ENCODE results near the gene SLC4A2. TPM values are rescaled to one million over a fixed set of nuclear protein-coding genes. Genes with fewer than 3 reads are reported as not detected.

Gene SLC4A2
- total RNA-seq, 2 experiments from 2014 or later, result 25.6 to 29.7 TPM

DNA sequence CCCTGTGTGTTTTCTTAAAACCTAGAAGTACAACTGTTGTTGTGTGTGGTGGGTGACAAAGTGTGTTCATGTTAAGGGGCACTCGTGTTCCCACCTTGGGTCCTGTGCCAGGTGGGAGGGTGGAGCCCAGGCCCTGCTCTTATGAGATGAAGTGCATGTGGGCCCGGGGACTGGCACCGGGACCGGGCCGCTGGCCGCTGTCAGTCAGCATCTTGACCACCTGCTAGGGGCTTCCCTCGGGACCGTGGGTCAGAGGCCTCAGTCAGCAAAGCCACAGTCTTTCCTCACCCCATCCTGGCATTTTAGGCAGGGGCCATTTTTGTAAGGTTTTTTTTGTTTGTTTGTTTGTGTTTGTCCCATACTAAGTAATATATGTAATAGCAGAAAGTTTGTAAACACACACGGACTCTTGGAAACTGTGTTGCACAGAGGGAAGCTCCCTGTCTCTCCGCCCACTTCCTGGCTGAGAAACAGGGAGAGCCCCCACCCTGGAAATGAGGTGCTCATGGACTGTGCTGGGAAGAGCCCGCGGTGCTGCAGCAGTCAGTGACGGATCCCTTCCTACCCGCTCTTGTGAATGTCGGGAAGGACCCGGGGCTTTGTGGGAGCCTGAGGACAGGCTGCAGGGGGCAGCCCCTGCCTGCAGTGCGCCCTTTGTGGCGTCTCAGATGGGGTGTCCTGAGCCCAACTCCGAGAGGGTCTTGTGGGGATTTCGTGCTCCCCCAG, 40.3 kb downstream of the SLC4A2 start:
- Mint-ChIP-seq H3K9me3 (no peaks in the 10 kb centered on the region), H3K36me3 (ENCODE audit: low read depth) (no peaks in the 10 kb centered on the region), H3K4me3 (no peak overlapping the region), H3K27me3 (ENCODE audit: low read depth) (no peaks in the 10 kb centered on the region), H3K27ac (no peak overlapping the region), H3K4me1 (ENCODE audit: low read depth) (peaks cover 3% of the 10 kb centered on the region)
- CTCF ChIA-PET, result no interaction called here
- intact Hi-C loops (cut with micrococcal nuclease), result no loop called here
- DNase-seq, result no peak

DNA sequence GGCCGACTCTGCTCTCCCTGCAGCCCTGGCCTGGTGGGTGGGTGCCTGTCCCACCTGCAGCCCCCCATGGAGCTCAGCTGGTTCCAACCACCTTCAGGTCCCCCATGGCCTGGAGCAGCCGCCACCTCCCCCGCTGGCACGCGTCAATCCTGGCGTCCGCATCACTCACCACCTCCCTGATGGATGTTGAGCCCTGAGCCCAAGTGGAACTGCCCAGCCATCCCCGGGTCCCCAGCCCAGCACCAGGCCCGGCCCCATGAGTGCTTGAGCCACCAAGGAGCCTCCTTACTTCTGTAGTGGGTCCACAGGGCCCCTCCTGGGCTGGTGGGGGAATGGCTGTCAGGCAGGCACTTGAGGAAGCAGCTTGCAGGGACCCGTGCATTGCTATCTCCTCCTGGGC, 41.5 kb downstream of the SLC4A2 start:
- Mint-ChIP-seq H3K4me3 (no peak overlapping the region), H3K9me3 (no peaks in the 10 kb centered on the region), H3K27me3 (ENCODE audit: low read depth) (no peaks in the 10 kb centered on the region), H3K36me3 (ENCODE audit: low read depth) (no peaks in the 10 kb centered on the region), H3K4me1 (ENCODE audit: low read depth) (peaks cover under 1% of the 10 kb centered on the region), H3K27ac (no peak overlapping the region)
- intact Hi-C loops (cut with micrococcal nuclease), result no loop called here
- CTCF ChIA-PET, result interaction anchor here (1.0 to 1.2 kb wide), 2 partner anchors 14 to 19 kb away, joined by 3 read pairs; no protein-coding TSS in a partner anchor
- DNase-seq, result no peak

GRCh38 chr7:151101621-151102396, 42.4 kb downstream of the SLC4A2 start:
- CTCF ChIA-PET, result interaction anchor here (0.9 to 1.2 kb wide), 3 partner anchors 15 to 22 kb away, joined by 3 to 5 read pairs (median 3); no protein-coding TSS in a partner anchor
- no peak overlapping the region for H3K4me3 Mint-ChIP-seq
- H3K27me3 Mint-ChIP-seq (ENCODE audit: low read depth), result no peaks in the 10 kb centered on the region
- no peaks in the 10 kb centered on the region for H3K9me3 Mint-ChIP-seq
- intact Hi-C loops (cut with micrococcal nuclease), result no loop called here
- DNase-seq, result no peak
- no peaks in the 10 kb centered on the region for H3K36me3 Mint-ChIP-seq (ENCODE audit: low read depth)
- H3K27ac Mint-ChIP-seq, result no peak overlapping the region
- no peaks in the 10 kb centered on the region for H3K4me1 Mint-ChIP-seq (ENCODE audit: low read depth)

DNA sequence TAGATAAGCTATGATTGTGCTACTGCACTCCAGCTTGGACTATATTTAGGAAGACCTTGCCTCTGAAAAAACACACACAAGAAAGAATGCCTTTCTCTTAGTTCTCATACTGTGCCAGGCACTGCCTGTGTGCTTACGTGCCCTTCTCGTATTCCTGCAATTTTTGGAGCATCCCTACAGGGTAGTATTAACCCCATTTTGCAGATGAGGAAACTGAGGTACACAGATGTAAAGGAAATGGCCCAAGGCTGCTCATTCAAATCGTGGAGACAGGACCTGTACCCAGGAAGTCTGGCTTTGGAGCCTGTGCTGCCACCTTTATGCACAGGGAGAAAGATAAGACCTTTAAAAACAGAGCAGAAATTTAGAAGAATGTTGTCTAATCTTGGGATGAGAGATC, 43.6 kb downstream of the SLC4A2 start:
- Mint-ChIP-seq H3K27ac (no peak overlapping the region), H3K36me3 (ENCODE audit: low read depth) (no peaks in the 10 kb centered on the region), H3K9me3 (no peaks in the 10 kb centered on the region), H3K4me3 (no peak overlapping the region), H3K4me1 (ENCODE audit: low read depth) (no peaks in the 10 kb centered on the region), H3K27me3 (ENCODE audit: low read depth) (no peaks in the 10 kb centered on the region)
- CTCF ChIA-PET, result interaction anchor here (1.0 kb wide), 1 partner anchor 21 kb away, joined by 3 read pairs; no protein-coding TSS in a partner anchor
- intact Hi-C loops (cut with micrococcal nuclease), result no loop called here
- no peak for DNase-seq

GRCh38 chr7:151103973-151104372, 44.6 kb downstream of the SLC4A2 start:
- intact Hi-C loops (cut with micrococcal nuclease), result no loop called here
- no peaks in the 10 kb centered on the region for H3K4me1 Mint-ChIP-seq (ENCODE audit: low read depth)
- no peak overlapping the region for H3K4me3 Mint-ChIP-seq
- no peaks in the 10 kb centered on the region for H3K27me3 Mint-ChIP-seq (ENCODE audit: low read depth)
- H3K27ac Mint-ChIP-seq, result no peak overlapping the region
- no peaks in the 10 kb centered on the region for H3K9me3 Mint-ChIP-seq
- DNase-seq, result no peak
- CTCF ChIA-PET, result interaction anchor here (1.2 kb wide), 1 partner anchor 20 kb away, joined by 4 read pairs; no protein-coding TSS in a partner anchor
- no peaks in the 10 kb centered on the region for H3K36me3 Mint-ChIP-seq (ENCODE audit: low read depth)

- no peak for DNase-seq
- Mint-ChIP-seq H3K4me1 (ENCODE audit: low read depth) (no peaks in the 10 kb centered on the region), H3K9me3 (no peaks in the 10 kb centered on the region), H3K27ac (no peak overlapping the region), H3K36me3 (ENCODE audit: low read depth) (no peaks in the 10 kb centered on the region), H3K4me3 (no peak overlapping the region), H3K27me3 (ENCODE audit: low read depth) (no peaks in the 10 kb centered on the region)
- CTCF ChIA-PET, result interaction anchor here (1.2 kb wide), 1 partner anchor 19 kb away, joined by 4 read pairs; no protein-coding TSS in a partner anchor
- intact Hi-C loops (cut with micrococcal nuclease), result no loop called here
These were observed 45.2 kb downstream of the SLC4A2 start for GRCh38 chr7:151104411-151105235.

DNA sequence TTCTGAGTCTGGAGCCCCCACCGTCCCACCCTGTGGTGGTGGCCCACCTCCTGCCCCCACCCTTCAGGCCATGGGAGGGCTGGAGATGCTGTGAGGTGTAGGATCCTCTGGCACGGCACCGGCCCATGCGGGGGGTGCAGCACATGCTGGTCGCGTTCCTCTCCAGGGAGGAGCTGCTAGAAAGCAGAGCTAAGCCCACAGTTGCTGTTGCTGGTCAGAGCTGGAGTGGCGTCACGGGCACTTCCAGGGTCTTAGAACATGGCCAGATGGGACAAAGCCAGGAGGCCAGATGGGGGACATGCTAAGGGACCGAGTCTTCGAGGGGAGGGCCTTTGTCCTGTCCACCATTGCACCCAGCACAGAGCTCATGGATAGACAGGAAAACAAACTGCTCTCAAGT, 48.5 kb downstream of the SLC4A2 start:
- H3K4me1 Mint-ChIP-seq (ENCODE audit: low read depth), result no peaks in the 10 kb centered on the region
- no peaks in the 10 kb centered on the region for H3K9me3 Mint-ChIP-seq
- DNase-seq, result no peak
- CTCF ChIA-PET, result interaction anchor here (1.2 to 5.5 kb wide), 4 partner anchors 11 to 145 kb away, joined by 3 to 49 read pairs (median 4); no protein-coding TSS in a partner anchor
- H3K27ac Mint-ChIP-seq, result no peak overlapping the region
- H3K4me3 Mint-ChIP-seq, result no peak overlapping the region
- peaks cover under 1% of the 10 kb centered on the region for H3K27me3 Mint-ChIP-seq (ENCODE audit: low read depth)
- no peaks in the 10 kb centered on the region for H3K36me3 Mint-ChIP-seq (ENCODE audit: low read depth)
- intact Hi-C loops (cut with micrococcal nuclease), result no loop called here

GRCh38 chr7:151109094-151110048, 50.0 kb downstream of the SLC4A2 start:
- H3K27me3 Mint-ChIP-seq (ENCODE audit: low read depth), result peaks cover 11% of the 10 kb centered on the region
- H3K4me1 Mint-ChIP-seq (ENCODE audit: low read depth), result no peaks in the 10 kb centered on the region
- no peaks in the 10 kb centered on the region for H3K9me3 Mint-ChIP-seq
- H3K36me3 Mint-ChIP-seq (ENCODE audit: low read depth), result no peaks in the 10 kb centered on the region
- H3K27ac Mint-ChIP-seq, result no peak overlapping the region
- CTCF ChIA-PET, result interaction anchor here (0.6 to 5.5 kb wide), 9 partner anchors 10 to 189 kb away, joined by 3 to 49 read pairs (median 5); no protein-coding TSS in a partner anchor
- DNase-seq, result no peak
- intact Hi-C loops (cut with micrococcal nuclease), result loop anchor here (2.0 to 5.0 kb wide), 3 partner anchors 23 to 332 kb away; partner anchors contain the start of gene AGAP3
- no peak overlapping the region for H3K4me3 Mint-ChIP-seq

DNA sequence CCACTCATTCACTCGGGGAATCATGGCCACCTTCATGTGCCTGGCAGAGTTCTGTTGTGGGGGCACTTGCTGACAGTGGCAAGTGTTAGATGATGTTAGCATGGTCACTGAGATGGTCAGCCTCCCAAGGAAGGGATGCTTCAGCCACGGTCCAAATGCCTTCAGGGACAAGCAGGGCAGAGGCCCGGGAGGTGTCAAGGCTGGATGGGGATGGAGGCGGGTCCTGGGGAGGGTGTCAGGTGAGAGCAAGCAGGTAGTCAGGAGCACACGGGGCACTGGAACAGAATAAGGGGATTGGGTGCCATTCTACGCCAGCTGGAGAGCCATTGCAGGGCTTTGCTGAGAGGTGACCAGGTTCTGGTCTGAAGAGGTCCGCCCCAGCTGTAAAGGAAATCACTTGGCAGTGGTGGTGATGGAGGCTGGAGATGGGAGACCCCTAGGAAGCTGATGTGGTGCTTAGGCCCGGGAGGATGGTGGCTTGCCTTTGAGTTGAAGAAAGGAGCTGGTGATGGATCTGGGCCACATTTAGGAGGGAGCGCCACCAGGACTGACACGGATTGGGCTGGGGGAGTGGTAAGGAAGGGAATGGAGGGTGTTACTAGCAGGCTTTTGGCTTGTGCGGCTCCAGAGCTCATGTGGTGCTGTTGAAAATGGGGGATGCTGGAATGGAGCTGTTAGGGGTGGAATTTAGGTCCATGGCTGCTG, 51.0 kb downstream of the SLC4A2 start:
- Mint-ChIP-seq H3K27me3 (ENCODE audit: low read depth) (peaks cover 11% of the 10 kb centered on the region), H3K9me3 (no peaks in the 10 kb centered on the region), H3K27ac (no peak overlapping the region), H3K36me3 (ENCODE audit: low read depth) (no peaks in the 10 kb centered on the region), H3K4me1 (ENCODE audit: low read depth) (no peaks in the 10 kb centered on the region), H3K4me3 (no peak overlapping the region)
- DNase-seq, result no peak
- intact Hi-C loops (cut with micrococcal nuclease), result loop anchor here (2.0 to 5.0 kb wide), 3 partner anchors 24 to 333 kb away; partner anchors contain the start of gene AGAP3
- CTCF ChIA-PET, result interaction anchor here (0.6 to 5.5 kb wide), 27 partner anchors 11 to 331 kb away, joined by 3 to 49 read pairs (median 5); partner anchors contain the start of genes ABCB8 and TMUB1

- peak; percentile 83 for DNase-seq
- intact Hi-C loops (cut with micrococcal nuclease), result loop anchor here (1.0 to 5.0 kb wide), 8 partner anchors 24 to 334 kb away; partner anchors contain the start of genes ABCB8, AGAP3 and SLC4A2
- Mint-ChIP-seq H3K36me3 (ENCODE audit: low read depth) (no peaks in the 10 kb centered on the region), H3K4me3 (no peak overlapping the region), H3K4me1 (ENCODE audit: low read depth) (no peaks in the 10 kb centered on the region), H3K27ac (no peak overlapping the region), H3K27me3 (ENCODE audit: low read depth) (peaks cover 11% of the 10 kb centered on the region), H3K9me3 (no peaks in the 10 kb centered on the region)
- CTCF ChIA-PET, result interaction anchor here (0.6 to 5.5 kb wide), 34 partner anchors 10 to 528 kb away, joined by 3 to 49 read pairs (median 4); partner anchors contain the start of genes ABCB8 and TMUB1
These were observed 51.7 kb downstream of the SLC4A2 start for GRCh38 chr7:151110941-151111645.

Measured in activated naive CD4-positive, alpha-beta T cell treated with anti-CD3 and anti-CD28 coated beads for 36 hours (primary cell).